HFF-Myc (cell line): Measurements from ENCODE around the gene SYNE2.

Experiments used
- DNase-seq: peaks from one replicate; pipeline ENCODE4 v3.0.0-alpha.2; 2011; ENCODE audit warnings: low read depth; ENCODE audit errors: extremely low read depth
- H3K4me3 ChIP-seq: replicated peaks from 2 replicates; pipeline ENCODE4 v1.5.1; 2011; ENCODE audit warnings: low read depth, mild to moderate bottlenecking, control low read depth, low read length
- TF ChIP-seq, protein P1 (sequence below): IDR thresholded peaks from 2 replicates; pipeline ENCODE4 v1.5.1; 2012; ENCODE audit warnings: mild to moderate bottlenecking, low read depth, low read length, control low read depth; ENCODE audit errors: missing control alignments

SYNE2 gene

DNA sequence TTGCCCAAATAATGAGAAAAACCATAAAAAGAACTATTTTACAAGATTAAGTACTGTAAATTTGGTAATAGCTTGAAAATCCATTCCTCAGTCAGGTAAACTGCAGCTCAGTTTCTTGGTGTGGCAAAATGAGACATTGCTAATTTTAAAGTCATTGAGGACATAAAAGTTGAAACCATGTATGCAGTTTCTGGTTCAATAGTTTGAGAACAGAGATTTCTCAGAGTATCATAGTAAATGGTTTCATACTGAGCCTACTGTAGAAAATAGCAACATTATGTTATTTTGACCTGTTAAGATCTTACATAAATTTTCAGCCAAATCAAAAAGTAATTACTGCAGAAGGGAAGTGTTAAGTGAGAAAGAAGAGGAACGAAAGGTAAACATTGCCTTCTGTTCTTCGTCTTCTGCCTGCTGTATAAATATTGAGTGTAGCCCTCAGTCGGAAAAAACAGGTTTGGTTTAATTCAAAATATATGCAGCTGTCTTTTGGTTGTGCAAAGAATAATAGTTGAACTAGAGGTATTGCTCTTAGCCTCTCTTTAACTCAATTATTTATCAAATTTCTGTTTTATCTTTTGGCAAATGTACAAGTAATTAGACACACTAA is 119.6 kb downstream of the SYNE2 start:
- H3K4me3 ChIP-seq, result no peak overlapping the region
- no peak for DNase-seq
- TF ChIP-seq, protein P1, sequence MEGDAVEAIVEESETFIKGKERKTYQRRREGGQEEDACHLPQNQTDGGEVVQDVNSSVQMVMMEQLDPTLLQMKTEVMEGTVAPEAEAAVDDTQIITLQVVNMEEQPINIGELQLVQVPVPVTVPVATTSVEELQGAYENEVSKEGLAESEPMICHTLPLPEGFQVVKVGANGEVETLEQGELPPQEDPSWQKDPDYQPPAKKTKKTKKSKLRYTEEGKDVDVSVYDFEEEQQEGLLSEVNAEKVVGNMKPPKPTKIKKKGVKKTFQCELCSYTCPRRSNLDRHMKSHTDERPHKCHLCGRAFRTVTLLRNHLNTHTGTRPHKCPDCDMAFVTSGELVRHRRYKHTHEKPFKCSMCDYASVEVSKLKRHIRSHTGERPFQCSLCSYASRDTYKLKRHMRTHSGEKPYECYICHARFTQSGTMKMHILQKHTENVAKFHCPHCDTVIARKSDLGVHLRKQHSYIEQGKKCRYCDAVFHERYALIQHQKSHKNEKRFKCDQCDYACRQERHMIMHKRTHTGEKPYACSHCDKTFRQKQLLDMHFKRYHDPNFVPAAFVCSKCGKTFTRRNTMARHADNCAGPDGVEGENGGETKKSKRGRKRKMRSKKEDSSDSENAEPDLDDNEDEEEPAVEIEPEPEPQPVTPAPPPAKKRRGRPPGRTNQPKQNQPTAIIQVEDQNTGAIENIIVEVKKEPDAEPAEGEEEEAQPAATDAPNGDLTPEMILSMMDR, result no peak

GRCh38 chr14:63974176-63974575 is 121.4 kb downstream of the SYNE2 start:
- TF ChIP-seq, protein P1, result no peak
- no peak overlapping the region for H3K4me3 ChIP-seq
- DNase-seq, result no peak

GRCh38 chr14:63981569-63981968 is 128.8 kb downstream of the SYNE2 start:
- no peak overlapping the region for H3K4me3 ChIP-seq
- TF ChIP-seq, protein P1, result no peak
- no peak for DNase-seq

- no peak for DNase-seq
- TF ChIP-seq, protein P1, result no peak
- no peak overlapping the region for H3K4me3 ChIP-seq
Observed at GRCh38 chr14:63982156-63982555, 129.4 kb downstream of the SYNE2 start.

DNA sequence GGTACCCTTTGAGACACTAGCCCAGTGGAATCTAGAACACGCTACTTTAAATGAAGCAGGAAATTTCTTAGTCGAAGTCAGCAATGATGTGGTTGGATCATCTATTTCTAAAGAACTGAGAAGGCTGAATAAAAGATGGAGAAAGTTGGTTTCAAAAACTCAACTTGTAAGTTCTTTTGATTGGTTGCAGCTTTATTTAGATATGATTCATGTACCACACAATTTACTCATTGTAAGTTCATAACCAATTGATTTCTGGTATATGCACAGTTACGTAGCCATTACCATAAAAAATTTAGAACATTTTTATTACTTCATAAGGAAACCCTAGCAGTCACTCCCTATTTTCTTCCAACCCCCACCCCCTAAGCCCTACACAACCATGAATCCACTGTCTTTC is 129.8 kb downstream of the SYNE2 start:
- TF ChIP-seq, protein P1, result no peak
- H3K4me3 ChIP-seq, result no peak overlapping the region
- no peak for DNase-seq

GRCh38 chr14:63986789-63987533 is 134.2 kb downstream of the SYNE2 start:
- no peak for DNase-seq
- H3K4me3 ChIP-seq, result no peak overlapping the region
- TF ChIP-seq, protein P1, result no peak

GRCh38 chr14:63988579-63988978 is 135.8 kb downstream of the SYNE2 start:
- no peak overlapping the region for H3K4me3 ChIP-seq
- TF ChIP-seq, protein P1, result no peak
- no peak for DNase-seq
